AG10803 (cell line): ENCODE measurements around the gene GNAL.

Experiments used
- DNase-seq: peaks from one replicate; pipeline ENCODE4 v3.0.0; 2010; ENCODE audit warnings: low read depth
- H3K4me3 ChIP-seq: 2 replicates; pipeline ENCODE4 v1.5.1; 2011; ENCODE audit warnings: mild to moderate bottlenecking, low read length, control low read depth
- CTCF ChIP-seq: conservative IDR thresholded peaks from 2 replicates; pipeline ENCODE4 v1.5.1; 2011; ENCODE audit warnings: mild to moderate bottlenecking, low read length, control low read depth, inconsistent platforms

The GNAL gene

GRCh38 chr18:11669271-11669947, 19.7 kb upstream of the GNAL start:
- TF ChIP-seq CTCF, result no peak
- DNase-seq, result no peak
- H3K4me3 ChIP-seq, result no peak overlapping the region

GRCh38 chr18:11669948-11670275, 19.2 kb upstream of the GNAL start:
- no peak overlapping the region for H3K4me3 ChIP-seq
- no peak for TF ChIP-seq CTCF
- DNase-seq, result no peak

GRCh38 chr18:11671156-11671555, 17.9 kb upstream of the GNAL start:
- no peak overlapping the region for H3K4me3 ChIP-seq
- no peak for DNase-seq
- no peak for TF ChIP-seq CTCF

- no peak for TF ChIP-seq CTCF
- no peak overlapping the region for H3K4me3 ChIP-seq
- no peak for DNase-seq
These were observed 16.9 kb upstream of the GNAL start for GRCh38 chr18:11672198-11672597.

- no peak for DNase-seq
- H3K4me3 ChIP-seq, result no peak overlapping the region
- TF ChIP-seq CTCF, result no peak
These were observed 16.1 kb upstream of the GNAL start for GRCh38 chr18:11672846-11673454.

GRCh38 chr18:11673560-11673959, 15.5 kb upstream of the GNAL start:
- H3K4me3 ChIP-seq, result no peak overlapping the region
- DNase-seq, result no peak
- no peak for TF ChIP-seq CTCF

GRCh38 chr18:11674119-11674518, 14.9 kb upstream of the GNAL start:
- TF ChIP-seq CTCF, result no peak
- DNase-seq, result no peak
- no peak overlapping the region for H3K4me3 ChIP-seq
